Liver (tissue), 9 donors: ENCODE data around the gene SLC30A9. TPM values are rescaled to one million over a fixed set of nuclear protein-coding genes. Genes with fewer than 3 reads are reported as not detected.

Experiments used
- DNase-seq: peaks from one replicate; pipeline ENCODE4 v3.0.0-alpha.2; 2017; ENCODE audit warnings: low spot score
- H3K27ac ChIP-seq, 2 donors: one replicate each; pipeline ENCODE4 v1.7.0; 2013; ENCODE audit warnings: inconsistent platforms in 2 of 2, low read length in 2 of 2, control low read depth in 1 of 2, low read depth in 1 of 2, mild to moderate bottlenecking in 1 of 2
- H3K27me3 ChIP-seq, 4 donors: one replicate each; pipeline versions ENCODE4 v1.6.1 to v1.7.0; 2013; ENCODE audit warnings: low read length in 3 of 4, inconsistent platforms in 1 of 4, mild to moderate bottlenecking in 1 of 4, moderate library complexity in 1 of 4; ENCODE audit not compliant: control insufficient read depth in 4 of 4, insufficient read depth in 4 of 4
- H3K36me3 ChIP-seq, 4 donors: one replicate each; pipeline versions ENCODE4 v1.6.1 to v1.7.0; 2013; ENCODE audit warnings: low read length in 3 of 4, mild to moderate bottlenecking in 3 of 4, low read depth in 1 of 4, moderate library complexity in 1 of 4; ENCODE audit not compliant: control insufficient read depth in 4 of 4, insufficient read depth in 3 of 4
- H3K4me1 ChIP-seq, 4 donors: one replicate each; pipeline versions ENCODE4 v1.6.1 to v1.7.0; 2013; ENCODE audit warnings: low read length in 3 of 4, mild to moderate bottlenecking in 3 of 4, moderate library complexity in 1 of 4; ENCODE audit not compliant: control insufficient read depth in 4 of 4, insufficient read depth in 4 of 4
- H3K4me3 ChIP-seq, 3 donors: one replicate each; pipeline versions ENCODE4 v1.6.1 to v1.7.0; 2013; ENCODE audit warnings: low read length in 3 of 3, control low read depth in 1 of 3, low read depth in 1 of 3, mild to moderate bottlenecking in 1 of 3
- H3K9ac ChIP-seq, 2 donors: one replicate each; pipeline ENCODE4 v1.7.0; 2013; ENCODE audit warnings: low read length in 2 of 2, mild to moderate bottlenecking in 2 of 2, moderate library complexity in 2 of 2, control low read depth in 1 of 2, low read depth in 1 of 2
- H3K9me3 ChIP-seq, 4 donors: one replicate each; pipeline versions ENCODE4 v1.6.1 to v1.7.0; 2013; ENCODE audit warnings: low read length in 3 of 4; ENCODE audit not compliant: control insufficient read depth in 4 of 4
- EGR1 ChIP-seq, 2 donors: IDR thresholded peaks; 2 replicates each; pipeline ENCODE4 v1.6.1; 2016 to 2018; ENCODE audit warnings: antibody characterized with exemption in 2 of 2, low read depth in 2 of 2
- FOXA1 ChIP-seq: IDR thresholded peaks from 2 replicates; pipeline ENCODE4 v1.6.1; 2016; ENCODE audit warnings: antibody characterized with exemption
- GABPA ChIP-seq, 2 donors: IDR thresholded peaks in 1 of 2; conservative IDR thresholded peaks in 1 of 2; 2 replicates each; pipeline ENCODE4 v1.6.1; 2016; ENCODE audit warnings: antibody characterized with exemption in 2 of 2, mild to moderate bottlenecking in 1 of 2, moderate library complexity in 1 of 2
- HNF4A ChIP-seq, 2 donors: conservative IDR thresholded peaks; 2 replicates each; pipeline ENCODE4 v1.6.1; 2016; ENCODE audit warnings: antibody characterized with exemption in 2 of 2, mild to moderate bottlenecking in 2 of 2
- JUND ChIP-seq, 2 donors: IDR thresholded peaks; 2 replicates each; pipeline ENCODE4 v1.6.1; 2016; ENCODE audit warnings: antibody characterized with exemption in 2 of 2
- NR2F2 ChIP-seq: IDR thresholded peaks from 2 replicates; pipeline ENCODE4 v1.6.1; 2016; ENCODE audit warnings: antibody characterized with exemption
- RAD21 ChIP-seq, 2 donors: IDR thresholded peaks; 2 replicates each; pipeline ENCODE4 v1.6.1; 2016; ENCODE audit warnings: antibody characterized with exemption in 2 of 2, mild to moderate bottlenecking in 2 of 2
- RXRA ChIP-seq, 2 donors: IDR thresholded peaks; 2 replicates each; pipeline ENCODE4 v1.6.1; 2017 to 2018; ENCODE audit warnings: antibody characterized with exemption in 2 of 2, mild to moderate bottlenecking in 1 of 2
- SP1 ChIP-seq: IDR thresholded peaks from 2 replicates; pipeline ENCODE4 v1.6.1; 2018; ENCODE audit warnings: antibody characterized with exemption, mild to moderate bottlenecking
- TAF1 ChIP-seq: conservative IDR thresholded peaks from 2 replicates; pipeline ENCODE4 v1.6.1; 2016; ENCODE audit warnings: antibody characterized with exemption, mild to moderate bottlenecking
- WGBS: extraction: QIAGEN DNeasy Blood & Tissue Kit; methylation state at CpG from one replicate; pipeline ENCODE4 v1.1.7; 2013; 5-methylcytosine and 5-hydroxymethylcytosine counted together
- polyA plus RNA-seq, 2 donors: library from polyadenylated mRNA; stranded (reverse) in 1 of 2; unstranded in 1 of 2; fragments of 200-250 nt in 1 of 2; fragments of >200 nt in 1 of 2; fragmentation: Nextera tagmentation in 1 of 2; extraction: Ambion mirVana in 1 of 2; gene quantifications; one replicate each; pipeline versions ENCODE4 v1.2.1 to v1.2.3, GENCODE V29; 2013 to 2015
- total RNA-seq, 2 donors: library from RNA; depleted of rRNA; stranded (reverse); fragments of >200 nt; gene quantifications; one replicate each; pipeline ENCODE4 v1.2.3, GENCODE V29; 2014
- TF ChIP-seq, protein P1 (sequence below): IDR thresholded peaks from 2 replicates; pipeline ENCODE4 v1.6.1; 2016; ENCODE audit warnings: antibody characterized with exemption
- TF ChIP-seq, protein P2 (sequence below): fragments of 150-350 bp; IDR thresholded peaks from 2 replicates; pipeline ENCODE4 v1.5.1; 2017; ENCODE audit warnings: improper control_type of control experiment, low read depth, low read length; ENCODE audit not compliant: missing input control
- donor health status: healthy.
- donor health status: healthy.
- donor health status: healthy.
- donor health status: healthy.
- donor health status: healthy.

The SLC30A9 gene
- total and polyA plus RNA-seq, 4 donors = 13.5 to 31.0 (median 22.2) TPM

DNA sequence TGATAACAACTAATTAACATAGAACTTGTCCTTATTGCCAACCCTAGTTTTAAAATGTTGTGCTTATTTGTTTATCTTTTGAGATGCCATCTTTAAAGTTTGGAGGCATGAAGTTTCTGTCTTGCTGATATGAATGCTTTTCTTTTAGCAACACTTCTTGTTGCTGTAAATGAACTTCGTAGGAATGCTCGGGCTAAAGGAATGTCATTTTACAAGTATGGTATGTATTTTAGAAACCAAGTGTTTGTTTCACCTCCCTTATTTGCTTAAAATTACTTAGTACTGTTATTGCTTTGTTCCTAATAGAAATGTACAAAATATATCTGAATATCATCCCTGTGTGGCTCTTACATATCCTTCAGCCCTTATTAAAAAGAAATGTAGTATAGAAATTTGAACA lies 76.1 kb downstream of the SLC30A9 start (continued):
- TF ChIP-seq RXRA (IDR thresholded peaks at IDR 0.05) = no peak

DNA sequence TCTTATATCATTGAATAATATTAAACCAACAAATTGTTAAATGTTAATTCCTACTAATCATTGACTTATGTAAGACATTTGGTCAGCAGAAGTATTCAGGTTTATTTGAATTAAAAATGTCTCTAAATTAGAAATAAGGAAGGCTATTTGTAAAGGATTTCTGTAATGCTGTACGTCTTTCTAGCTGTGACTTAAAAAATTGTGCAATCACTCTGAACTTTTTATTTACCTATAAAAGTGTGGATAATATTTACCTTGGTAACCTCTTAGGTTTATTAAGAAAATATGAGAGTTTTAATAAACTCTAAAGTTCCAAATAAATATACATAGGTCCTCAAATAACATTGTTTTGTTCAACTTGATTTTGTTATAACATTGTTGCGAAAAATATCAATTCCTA lies 76.9 kb downstream of the SLC30A9 start:
- TF ChIP-seq, protein P1, sequence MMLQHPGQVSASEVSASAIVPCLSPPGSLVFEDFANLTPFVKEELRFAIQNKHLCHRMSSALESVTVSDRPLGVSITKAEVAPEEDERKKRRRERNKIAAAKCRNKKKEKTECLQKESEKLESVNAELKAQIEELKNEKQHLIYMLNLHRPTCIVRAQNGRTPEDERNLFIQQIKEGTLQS = no peak
- TF ChIP-seq NR2F2 = no peak
- no peak for TF ChIP-seq EGR1 (IDR thresholded peaks at IDR 0.05; ENCODE audit: low read depth in 2 of 2)
- no peak for TF ChIP-seq RXRA (IDR thresholded peaks at IDR 0.05)
- no peak for TF ChIP-seq FOXA1
- TF ChIP-seq HNF4A (conservative IDR thresholded peaks at IDR 0.05) = no peak
- Histone ChIP-seq H3K9ac (no peak overlapping the region), H3K27me3 (no peaks in the 10 kb centered on the region), H3K36me3 (peaks cover 8 to 21% (median 17%) of the 10 kb centered on the region in 4 donors), H3K4me3 (no peak overlapping the region), H3K4me1 (no peaks in the 10 kb centered on the region), H3K9me3 (no peaks in the 10 kb centered on the region), H3K27ac (no peak overlapping the region)
- 48% methylated on average over 2 of the region's 2 CpGs for WGBS
- no peak for DNase-seq

DNA sequence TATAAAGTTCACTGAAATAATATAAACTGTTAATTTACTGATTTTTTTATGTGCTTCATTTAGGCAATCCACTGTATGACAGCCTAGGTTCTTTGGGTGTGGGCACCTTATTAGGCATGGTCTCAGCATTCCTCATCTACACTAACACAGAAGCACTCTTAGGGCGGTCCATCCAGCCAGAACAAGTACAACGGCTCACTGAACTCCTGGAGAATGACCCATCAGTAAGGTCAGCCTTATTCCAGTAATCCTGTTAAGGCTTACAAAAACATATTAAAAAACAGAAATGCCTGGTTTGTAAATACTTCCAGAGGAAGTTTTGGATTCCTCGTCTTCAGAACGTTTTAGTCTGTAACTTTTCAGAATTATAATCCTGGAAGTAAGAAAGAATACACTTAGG lies 80.1 kb downstream of the SLC30A9 start:
- no peak overlapping the region for H3K9ac ChIP-seq
- H3K9me3 ChIP-seq = no peaks in the 10 kb centered on the region
- no peak for TF ChIP-seq SP1
- peak; percentile 59 to 80 for TF ChIP-seq RXRA (IDR thresholded peaks at IDR 0.05)
- TF ChIP-seq NR2F2 = no peak
- H3K4me1 ChIP-seq = no peaks in the 10 kb centered on the region
- no peak for DNase-seq
- no peak overlapping the region for H3K4me3 ChIP-seq
- no peaks in the 10 kb centered on the region for H3K27me3 ChIP-seq
- H3K27ac ChIP-seq = no peak overlapping the region
- H3K36me3 ChIP-seq = peaks cover 2 to 17% (median 4%) of the 10 kb centered on the region in 4 donors
- 85% methylated on average over 4 of the region's 4 CpGs for WGBS

DNA sequence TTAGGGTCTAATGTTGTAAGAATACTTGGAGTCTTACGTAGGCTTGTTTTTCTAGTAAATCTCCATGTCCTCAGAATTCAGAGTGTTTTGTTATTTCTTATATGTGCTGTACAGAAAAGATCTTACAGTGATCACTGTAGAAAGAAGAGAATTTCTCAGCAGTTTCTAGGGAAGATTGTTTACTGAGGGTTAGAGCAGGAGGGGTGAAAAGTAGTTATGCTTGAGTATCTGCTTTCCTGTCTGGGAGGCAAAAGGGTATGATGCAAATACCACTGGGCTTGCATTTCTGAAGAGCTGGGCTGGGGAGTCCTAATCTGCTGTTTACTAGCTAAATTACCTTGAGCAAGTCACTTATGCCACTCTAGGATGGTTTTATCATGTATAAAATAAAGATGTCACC lies 84.0 kb downstream of the SLC30A9 start:
- DNase-seq = no peak
- Histone ChIP-seq H3K9ac (no peak overlapping the region), H3K4me1 (no peaks in the 10 kb centered on the region), H3K27me3 (no peaks in the 10 kb centered on the region), H3K4me3 (no peak overlapping the region), H3K27ac (no peak overlapping the region), H3K9me3 (no peaks in the 10 kb centered on the region), H3K36me3 (peaks cover 0 to 18% (median 1%) of the 10 kb centered on the region in 4 donors)
- 97% methylated on average over 1 of the region's 1 CpG for WGBS
- TF ChIP-seq, protein P2, sequence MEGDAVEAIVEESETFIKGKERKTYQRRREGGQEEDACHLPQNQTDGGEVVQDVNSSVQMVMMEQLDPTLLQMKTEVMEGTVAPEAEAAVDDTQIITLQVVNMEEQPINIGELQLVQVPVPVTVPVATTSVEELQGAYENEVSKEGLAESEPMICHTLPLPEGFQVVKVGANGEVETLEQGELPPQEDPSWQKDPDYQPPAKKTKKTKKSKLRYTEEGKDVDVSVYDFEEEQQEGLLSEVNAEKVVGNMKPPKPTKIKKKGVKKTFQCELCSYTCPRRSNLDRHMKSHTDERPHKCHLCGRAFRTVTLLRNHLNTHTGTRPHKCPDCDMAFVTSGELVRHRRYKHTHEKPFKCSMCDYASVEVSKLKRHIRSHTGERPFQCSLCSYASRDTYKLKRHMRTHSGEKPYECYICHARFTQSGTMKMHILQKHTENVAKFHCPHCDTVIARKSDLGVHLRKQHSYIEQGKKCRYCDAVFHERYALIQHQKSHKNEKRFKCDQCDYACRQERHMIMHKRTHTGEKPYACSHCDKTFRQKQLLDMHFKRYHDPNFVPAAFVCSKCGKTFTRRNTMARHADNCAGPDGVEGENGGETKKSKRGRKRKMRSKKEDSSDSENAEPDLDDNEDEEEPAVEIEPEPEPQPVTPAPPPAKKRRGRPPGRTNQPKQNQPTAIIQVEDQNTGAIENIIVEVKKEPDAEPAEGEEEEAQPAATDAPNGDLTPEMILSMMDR = no peak
- TF ChIP-seq, protein P1 = no peak
- TF ChIP-seq EGR1 (IDR thresholded peaks at IDR 0.05; ENCODE audit: low read depth in 2 of 2) = no peak
- TF ChIP-seq RAD21 (IDR thresholded peaks at IDR 0.05) = no peak
- no peak for TF ChIP-seq JUND (IDR thresholded peaks at IDR 0.05)
- TF ChIP-seq HNF4A (conservative IDR thresholded peaks at IDR 0.05) = no peak
- TF ChIP-seq FOXA1 = no peak
- no peak for TF ChIP-seq TAF1
- TF ChIP-seq GABPA (IDR thresholded peaks at IDR 0.05 in 1 of 2, conservative IDR thresholded peaks at IDR 0.05 in 1 of 2) = no peak
- TF ChIP-seq SP1 = no peak
